Left ventricle myocardium superior (tissue), 1 donor: ENCODE results near the gene AKAP9. TPM values are rescaled to one million over a fixed set of nuclear protein-coding genes. Genes with fewer than 3 reads are reported as not detected.
A peak's percentile ranks its signal among the peaks of the same experiment; 100 is the strongest.
"Not testable (repeated sequence)": the region's sequence is repeated elsewhere in the genome, so short reads cannot be mapped to it uniquely, and the experiment has no call there.

Source experiments
- ATAC-seq: fragments of 200-7000 bp; cut with Tn5 transposase; one replicate; pipeline ENCODE4 v1.9.1; 2020; ENCODE audit warnings: mild to moderate bottlenecking, moderate library complexity
- DNase-seq: peaks from one replicate; pipeline ENCODE4 v3.0.0-alpha.2; 2020
- intact Hi-C: fragments of 100-400 bp; cut with micrococcal nuclease; formaldehyde crosslinking; loops from one replicate; pipeline ENCODE4 v1.11.0; 2022
- total RNA-seq: library from RNA; stranded (reverse); fragmentation: NEBNext Ultra II Directional; extraction: Animal tissue kit (Norgen Biotek cat#: 25700); gene quantifications from one replicate; pipeline ENCODE4 v1.2.1, GENCODE V29; 2021
- donor health status: DM: no; HTN: yes; CAD: no; lungs with severe emphysema.

Gene AKAP9
- total RNA-seq, 1 donor from 2014 or later = 55.2 TPM

- DNase-seq (no peak), ATAC-seq (no peak)
- intact Hi-C loops = no loop called here
These were observed 54.9 kb downstream of the AKAP9 start for GRCh38 chr7:91995391-91996105.

- ATAC-seq = peak; percentile 90
- intact Hi-C loops = no loop called here
- no peak for DNase-seq
These were observed 59.2 kb downstream of the AKAP9 start for GRCh38 chr7:91999631-92000565.

- DNase-seq (no peak), ATAC-seq (no peak)
- intact Hi-C loops = no loop called here
These were observed 62.1 kb downstream of the AKAP9 start for GRCh38 chr7:92002720-92003119.

GRCh38 chr7:92006046-92006445 lies 65.4 kb downstream of the AKAP9 start:
- DNase-seq (no peak), ATAC-seq (no peak)
- intact Hi-C loops = no loop called here

GRCh38 chr7:92010215-92010614 lies 69.6 kb downstream of the AKAP9 start:
- intact Hi-C loops = no loop called here
- DNase-seq (no peak), ATAC-seq (no peak)

- no peak for DNase-seq
- intact Hi-C loops = no loop called here
- ATAC-seq = no peak
These were observed 72.9 kb downstream of the AKAP9 start for GRCh38 chr7:92013611-92014010.

- ATAC-seq (no peak), DNase-seq (no peak)
- intact Hi-C loops = no loop called here
These were observed 80.0 kb downstream of the AKAP9 start for GRCh38 chr7:92020636-92021035.

GRCh38 chr7:92025260-92025659 lies 84.6 kb downstream of the AKAP9 start:
- DNase-seq (no peak), ATAC-seq (no peak)
- intact Hi-C loops = no loop called here

GRCh38 chr7:92026635-92027034 lies 86.0 kb downstream of the AKAP9 start:
- DNase-seq, ATAC-seq, intact Hi-C loops: not testable (repeated sequence)

GRCh38 chr7:92027128-92027527 lies 86.5 kb downstream of the AKAP9 start:
- DNase-seq, ATAC-seq, intact Hi-C loops: not testable (repeated sequence)

- intact Hi-C loops = no loop called here
- DNase-seq (no peak), ATAC-seq (no peak)
These were observed 87.6 kb downstream of the AKAP9 start for GRCh38 chr7:92028226-92028625.

GRCh38 chr7:92028686-92029085 lies 88.0 kb downstream of the AKAP9 start:
- DNase-seq (no peak), ATAC-seq (no peak)
- intact Hi-C loops = no loop called here

- ATAC-seq = peak; percentile 40
- intact Hi-C loops = no loop called here
- DNase-seq = no peak
These were observed 93.5 kb downstream of the AKAP9 start for GRCh38 chr7:92034116-92034515.

- ATAC-seq (no peak), DNase-seq (no peak)
- intact Hi-C loops = no loop called here
These were observed 94.9 kb downstream of the AKAP9 start for GRCh38 chr7:92035576-92035975.

GRCh38 chr7:92039900-92040299 lies 99.2 kb downstream of the AKAP9 start:
- ATAC-seq = no peak
- intact Hi-C loops = no loop called here
- DNase-seq = no peak

- peak; percentile 10 for ATAC-seq
- intact Hi-C loops = no loop called here
- no peak for DNase-seq
These were observed 101.5 kb downstream of the AKAP9 start for GRCh38 chr7:92042056-92042737.

GRCh38 chr7:92043098-92043497 lies 102.4 kb downstream of the AKAP9 start:
- no peak for DNase-seq

GRCh38 chr7:92043637-92044036 lies 103.0 kb downstream of the AKAP9 start:
- intact Hi-C loops = no loop called here
- ATAC-seq = peak; percentile 89
- no peak for DNase-seq

More at GRCh38 chr7:92043098-92043497, 102.4 kb downstream of the AKAP9 start:
- intact Hi-C loops = no loop called here
- peak; percentile 31 for ATAC-seq

GRCh38 chr7:92044148-92044547 lies 103.5 kb downstream of the AKAP9 start:
- ATAC-seq (peak; percentile 59), DNase-seq (no peak)
- intact Hi-C loops = no loop called here

GRCh38 chr7:92044940-92045339 lies 104.3 kb downstream of the AKAP9 start:
- DNase-seq = no peak
- peak; percentile 28 for ATAC-seq
- intact Hi-C loops = no loop called here
